ENCODE measurements around the gene NBPF12. TPM values are rescaled to one million over a fixed set of nuclear protein-coding genes. Genes with fewer than 3 reads are reported as not detected.
A peak's percentile ranks its signal among the peaks of the same experiment; 100 is the strongest.
"Not testable (repeated sequence)": the region's sequence is repeated elsewhere in the genome, so short reads cannot be mapped to it uniquely, and the experiment has no call there.

NBPF12 gene
- 1 to 10 TPM; 5.8 to 6.6 (median 6.3) TPM for total RNA-seq

DNA sequence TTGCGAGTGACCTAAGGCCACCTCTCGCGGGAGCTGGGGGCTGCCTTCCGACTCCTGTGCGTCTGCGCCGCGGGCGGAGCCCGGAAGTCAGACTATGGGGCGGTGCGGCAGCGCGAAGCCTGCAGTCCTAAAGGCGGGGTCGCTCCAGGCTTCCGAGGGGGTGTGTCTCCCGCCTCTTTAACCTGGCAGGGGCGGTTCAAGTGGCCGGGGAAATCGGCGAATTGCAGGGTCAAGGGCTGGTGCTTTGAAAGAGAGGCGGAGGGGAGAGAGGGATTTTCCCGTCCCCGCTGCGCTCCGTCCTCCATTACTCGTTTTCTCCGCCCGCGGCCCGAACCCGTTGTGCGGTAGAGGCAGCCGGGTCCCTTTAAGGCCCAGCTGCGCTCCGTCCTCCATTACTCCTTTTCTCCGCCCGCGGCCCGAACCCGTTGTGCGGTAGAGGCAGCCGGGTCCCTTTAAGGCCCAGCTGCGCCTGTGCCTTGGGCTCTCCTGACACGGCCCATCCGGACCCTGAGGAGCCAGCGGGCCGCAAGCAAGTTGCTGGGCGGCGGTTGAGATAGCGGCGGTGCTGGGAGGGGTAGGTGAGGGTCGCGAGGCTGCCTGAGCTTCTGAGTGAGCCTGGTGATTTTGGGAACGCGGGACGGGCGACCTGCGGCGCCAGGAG is at the start of gene NBPF12:
Gene NBPF12 (plus strand): TSS at position 83 of the 661 bp plus-strand sequence. CDS start 21,820 bp downstream, outside the sequence.
- DNase-seq (peak; percentile 70), ATAC-seq (peak; percentile 96)
- peaks cover 19% of the 10 kb centered on the region for H3K4me1 Mint-ChIP-seq (ENCODE audit: low read depth)
- H3K4me3 Mint-ChIP-seq = peak within 1 kb of the TSS; percentile 90
- not testable (repeated sequence) for H3K27me3 Mint-ChIP-seq (ENCODE audit: low read depth); H3K9me3 Mint-ChIP-seq; H3K36me3 Mint-ChIP-seq (ENCODE audit: insufficient read depth)

GRCh38 chr1:146891355-146891754 is 46.8 kb upstream of the NBPF12 start:
- not testable (repeated sequence) for DNase-seq; H3K36me3 Mint-ChIP-seq (ENCODE audit: insufficient read depth); H3K4me3 Mint-ChIP-seq; H3K27me3 Mint-ChIP-seq (ENCODE audit: low read depth); H3K9me3 Mint-ChIP-seq; ATAC-seq; H3K4me1 Mint-ChIP-seq (ENCODE audit: low read depth)

- not testable (repeated sequence) for DNase-seq; H3K9me3 Mint-ChIP-seq; H3K27me3 Mint-ChIP-seq (ENCODE audit: low read depth); H3K36me3 Mint-ChIP-seq (ENCODE audit: insufficient read depth); H3K4me3 Mint-ChIP-seq; ATAC-seq; H3K4me1 Mint-ChIP-seq (ENCODE audit: low read depth)
These were observed 45.8 kb upstream of the NBPF12 start for GRCh38 chr1:146892331-146892730.

DNA sequence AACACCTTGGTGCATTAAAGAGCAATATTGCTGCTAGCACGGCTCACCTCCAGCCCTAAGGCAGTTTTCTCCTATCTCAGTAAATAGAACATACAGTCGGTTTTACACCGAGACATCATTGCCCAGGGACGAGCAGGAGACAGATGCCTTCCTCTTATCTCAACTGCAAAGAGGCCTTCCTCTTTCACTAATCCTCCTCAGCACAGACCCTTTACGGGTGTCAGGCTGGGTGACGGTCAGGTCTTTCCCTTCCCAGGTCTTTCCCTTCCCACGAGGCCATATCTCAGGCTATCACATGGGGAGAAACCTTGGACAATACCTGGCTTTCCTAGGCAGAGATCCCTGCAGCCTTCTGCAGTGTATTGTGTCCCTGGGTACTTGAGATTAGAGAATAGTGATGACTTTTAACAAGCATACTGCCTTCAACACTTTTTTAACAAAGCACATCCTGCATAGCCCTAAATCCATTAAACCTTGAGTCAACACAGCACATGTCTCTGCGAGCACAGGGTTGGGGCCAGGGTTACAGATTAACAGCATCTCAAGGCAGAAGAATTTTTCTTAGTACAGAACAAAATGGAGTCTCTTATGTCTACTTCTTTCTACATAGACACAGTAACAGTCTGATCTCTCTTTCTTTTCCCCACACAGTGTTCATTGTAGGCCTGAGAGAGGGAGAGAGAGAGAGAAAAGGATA is 30.4 kb upstream of the NBPF12 start:
- not testable (repeated sequence) for H3K27me3 Mint-ChIP-seq (ENCODE audit: low read depth); H3K4me1 Mint-ChIP-seq (ENCODE audit: low read depth); ATAC-seq; H3K4me3 Mint-ChIP-seq; DNase-seq; H3K36me3 Mint-ChIP-seq (ENCODE audit: insufficient read depth); H3K9me3 Mint-ChIP-seq

DNA sequence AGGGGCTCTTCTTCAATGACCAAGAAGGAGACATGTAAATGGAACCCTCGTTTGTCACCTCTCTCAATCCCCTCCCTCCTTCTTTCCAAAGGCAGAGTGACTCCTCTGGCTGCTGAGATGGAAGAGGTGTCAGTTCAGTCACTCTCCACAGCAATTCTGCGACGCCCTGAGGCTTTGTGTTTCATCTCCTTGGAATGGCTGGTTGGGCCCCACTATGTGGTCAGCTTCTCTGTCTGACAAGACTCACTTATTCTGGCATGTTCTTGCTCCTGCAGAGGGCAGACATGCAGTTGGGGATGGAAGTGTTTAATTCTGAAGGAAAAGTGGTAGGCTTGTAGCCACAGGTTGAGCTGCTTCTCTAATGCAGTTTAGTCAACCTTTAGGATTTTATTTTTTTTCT is 25.1 kb upstream of the NBPF12 start:
- not testable (repeated sequence) for H3K36me3 Mint-ChIP-seq (ENCODE audit: insufficient read depth); ATAC-seq; H3K9me3 Mint-ChIP-seq; H3K4me3 Mint-ChIP-seq; H3K27me3 Mint-ChIP-seq (ENCODE audit: low read depth); DNase-seq; H3K4me1 Mint-ChIP-seq (ENCODE audit: low read depth)

- H3K4me3 Mint-ChIP-seq; H3K4me1 Mint-ChIP-seq (ENCODE audit: low read depth); H3K9me3 Mint-ChIP-seq; H3K36me3 Mint-ChIP-seq (ENCODE audit: insufficient read depth); ATAC-seq; H3K27me3 Mint-ChIP-seq (ENCODE audit: low read depth); DNase-seq: not testable (repeated sequence)
These were observed 17.3 kb upstream of the NBPF12 start for GRCh38 chr1:146920811-146921210.

DNA sequence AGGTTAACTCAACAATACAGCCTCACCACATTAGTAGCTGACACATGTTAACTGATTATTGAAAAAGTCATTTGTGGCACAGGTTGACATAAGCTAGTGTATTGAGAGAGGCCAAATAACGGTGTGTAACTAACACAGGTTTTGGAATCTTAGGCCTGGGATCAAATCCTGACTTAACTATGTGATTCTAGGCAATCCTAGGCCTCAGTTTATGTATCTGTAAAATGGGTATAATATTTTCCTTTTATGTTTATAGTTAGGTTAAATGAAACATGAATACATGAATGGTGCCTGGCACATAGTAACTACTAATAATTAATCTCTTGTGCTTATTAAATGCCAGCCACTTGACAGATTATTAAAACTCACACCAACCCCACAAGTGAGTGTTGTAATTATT is 15.5 kb upstream of the NBPF12 start:
- not testable (repeated sequence) for H3K4me3 Mint-ChIP-seq; H3K36me3 Mint-ChIP-seq (ENCODE audit: insufficient read depth); H3K4me1 Mint-ChIP-seq (ENCODE audit: low read depth); ATAC-seq; DNase-seq; H3K9me3 Mint-ChIP-seq; H3K27me3 Mint-ChIP-seq (ENCODE audit: low read depth)

- H3K4me3 Mint-ChIP-seq, ATAC-seq: not testable (repeated sequence)
These were observed 14.0 kb upstream of the NBPF12 start for GRCh38 chr1:146924106-146924505.

DNA sequence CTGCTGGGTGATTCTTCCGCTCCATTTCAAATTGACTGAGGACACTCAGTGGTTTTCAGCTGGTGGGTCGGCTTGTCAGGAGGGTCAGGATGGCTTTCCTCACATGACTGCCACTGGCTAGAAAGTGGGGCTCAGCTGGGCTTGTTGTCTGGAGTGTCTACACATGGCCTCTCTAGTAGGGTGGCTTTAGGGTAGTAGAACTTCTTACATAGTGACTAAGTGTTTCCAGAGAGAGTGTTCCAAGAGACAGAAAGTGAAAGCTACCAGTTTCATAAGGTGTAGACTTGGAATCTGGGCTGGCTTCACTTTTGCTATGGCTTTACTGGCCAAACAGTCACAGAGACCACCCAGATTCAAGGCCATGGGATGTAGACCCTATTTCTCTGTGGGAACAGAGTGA is 11.7 kb upstream of the NBPF12 start:
- not testable (repeated sequence) for H3K9me3 Mint-ChIP-seq; DNase-seq; H3K4me3 Mint-ChIP-seq; H3K36me3 Mint-ChIP-seq (ENCODE audit: insufficient read depth); H3K27me3 Mint-ChIP-seq (ENCODE audit: low read depth); ATAC-seq; H3K4me1 Mint-ChIP-seq (ENCODE audit: low read depth)

More at GRCh38 chr1:146924106-146924505, 14.0 kb upstream of the NBPF12 start:
- not testable (repeated sequence) for H3K4me1 Mint-ChIP-seq (ENCODE audit: low read depth); H3K9me3 Mint-ChIP-seq; H3K27me3 Mint-ChIP-seq (ENCODE audit: low read depth); DNase-seq; H3K36me3 Mint-ChIP-seq (ENCODE audit: insufficient read depth)

DNA sequence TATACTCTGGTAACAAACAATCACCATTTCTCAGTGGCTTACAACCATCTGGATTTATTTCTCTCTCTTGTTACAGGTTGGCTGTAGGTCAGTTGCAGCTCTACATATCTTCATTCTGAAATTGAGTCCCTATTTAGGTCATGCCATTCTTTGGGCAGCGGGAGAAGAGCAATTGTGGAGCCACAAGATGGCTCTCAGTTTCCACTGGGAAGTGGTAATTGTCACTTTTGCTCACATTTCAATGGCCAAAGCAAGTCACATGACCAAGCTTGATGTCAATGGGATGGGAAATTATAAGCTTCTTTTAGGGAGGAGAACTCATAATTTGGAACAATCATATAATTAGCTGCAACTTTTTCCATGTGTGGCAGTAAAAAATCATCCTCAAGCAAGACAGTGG is 7.9 kb upstream of the NBPF12 start:
- not testable (repeated sequence) for H3K36me3 Mint-ChIP-seq (ENCODE audit: insufficient read depth); DNase-seq; ATAC-seq; H3K4me1 Mint-ChIP-seq (ENCODE audit: low read depth); H3K9me3 Mint-ChIP-seq; H3K27me3 Mint-ChIP-seq (ENCODE audit: low read depth); H3K4me3 Mint-ChIP-seq

- H3K4me1 Mint-ChIP-seq (ENCODE audit: low read depth) = peaks cover 12% of the 10 kb centered on the region
- not testable (repeated sequence) for ATAC-seq; H3K27me3 Mint-ChIP-seq (ENCODE audit: low read depth); H3K9me3 Mint-ChIP-seq; H3K4me3 Mint-ChIP-seq; H3K36me3 Mint-ChIP-seq (ENCODE audit: insufficient read depth); DNase-seq
These were observed 3.5 kb upstream of the NBPF12 start for GRCh38 chr1:146934390-146935223.

GRCh38 chr1:146937462-146937861 is 662 bp upstream of the NBPF12 start:
- peak overlapping the region; percentile 58 for H3K4me3 Mint-ChIP-seq
- not testable (repeated sequence) for DNase-seq; H3K36me3 Mint-ChIP-seq (ENCODE audit: insufficient read depth); ATAC-seq; H3K27me3 Mint-ChIP-seq (ENCODE audit: low read depth); H3K9me3 Mint-ChIP-seq
- peaks cover 19% of the 10 kb centered on the region for H3K4me1 Mint-ChIP-seq (ENCODE audit: low read depth)

GRCh38 chr1:146938927-146939786 is 1.0 kb downstream of the NBPF12 start:
- not testable (repeated sequence) for H3K9me3 Mint-ChIP-seq

DNA sequence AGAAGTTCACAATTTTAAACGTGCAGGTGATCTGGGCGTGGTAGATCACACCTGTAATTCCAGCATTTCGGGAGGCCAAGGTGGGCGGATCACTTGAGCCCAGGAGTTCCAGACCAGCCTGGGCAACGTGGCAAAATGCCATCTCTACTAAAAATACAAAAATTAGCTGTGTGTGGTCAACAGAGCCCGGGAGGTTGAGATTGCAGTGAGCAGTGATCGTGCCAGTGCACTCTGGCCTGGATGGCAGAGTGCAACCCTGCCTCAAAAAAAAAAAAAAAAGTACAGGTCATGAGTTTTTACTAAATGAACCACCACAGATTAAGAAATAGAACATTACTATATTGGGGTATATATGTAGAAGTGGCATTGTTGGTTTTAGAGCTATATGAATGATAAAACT is 2.2 kb downstream of the NBPF12 start:
- not testable (repeated sequence) for H3K9me3 Mint-ChIP-seq; H3K36me3 Mint-ChIP-seq (ENCODE audit: insufficient read depth); H3K27me3 Mint-ChIP-seq (ENCODE audit: low read depth); ATAC-seq; DNase-seq
- peaks cover 13% of the 10 kb centered on the region for H3K4me1 Mint-ChIP-seq (ENCODE audit: low read depth)
- peak overlapping the region; percentile 35 for H3K4me3 Mint-ChIP-seq

More at GRCh38 chr1:146938927-146939786, 1.0 kb downstream of the NBPF12 start:
- ATAC-seq (peak; percentile 33 to 45), DNase-seq (peak; percentile 6)
- H3K4me1 Mint-ChIP-seq (ENCODE audit: low read depth) = peaks cover 19% of the 10 kb centered on the region
- H3K36me3 Mint-ChIP-seq (ENCODE audit: insufficient read depth); H3K27me3 Mint-ChIP-seq (ENCODE audit: low read depth): not testable (repeated sequence)
- peak overlapping the region; percentile 90 for H3K4me3 Mint-ChIP-seq
